Measurements from ENCODE around the gene PHC3.
"Not testable (repeated sequence)": the region's sequence is repeated elsewhere in the genome, so short reads cannot be mapped to it uniquely, and the experiment has no call there.

The PHC3 gene

DNA sequence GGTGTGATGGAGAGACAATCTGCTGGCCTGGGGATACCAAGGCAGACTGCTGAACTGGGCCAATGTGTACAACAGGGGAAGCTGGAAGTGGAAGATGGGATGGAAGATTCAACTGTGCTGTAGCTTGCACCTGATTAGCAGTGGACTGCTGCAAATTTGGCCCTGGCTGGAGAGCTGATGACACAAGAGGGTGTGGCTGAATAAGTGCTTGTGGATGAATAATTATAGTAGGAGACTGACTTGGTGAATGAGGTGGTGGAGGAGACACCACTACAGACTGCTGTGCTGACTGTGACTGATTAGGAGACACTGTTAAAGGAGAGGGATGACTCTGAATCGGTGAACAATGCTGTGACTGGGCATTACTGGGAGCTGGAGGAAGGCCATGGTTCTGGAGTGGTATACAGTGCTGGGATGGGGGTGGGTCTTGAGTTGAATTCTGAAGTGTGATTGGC is 52.5 kb downstream of the PHC3 start:
- Histone ChIP-seq H3K4me3 (IDR thresholded peaks at IDR 0.05; ENCODE audit: insufficient read depth, low read depth, low read length) (no peak overlapping the region), H3K27ac (peak overlapping the region; percentile 72), H3K9ac (no peak overlapping the region; the same call in 1 of the 2 replicates), H2AFZ (ENCODE audit: low read depth) (no peak overlapping the region), H3K4me1 (ENCODE audit: low read depth, poor library complexity, severe bottlenecking) (peaks cover 90% of the 10 kb centered on the region), H4K20me1 (ENCODE audit: insufficient read depth) (no peaks in the 10 kb centered on the region), H3K79me2 (ENCODE audit: insufficient read depth, low read depth) (peaks cover 28% of the 10 kb centered on the region), H3K27me3 (ENCODE audit: insufficient read depth, low read depth) (no peaks in the 10 kb centered on the region), H3K4me2 (peak overlapping the region; percentile 93), H3K36me3 (ENCODE audit: insufficient read depth) (no peaks in the 10 kb centered on the region)
- TF ChIP-seq, protein P1, sequence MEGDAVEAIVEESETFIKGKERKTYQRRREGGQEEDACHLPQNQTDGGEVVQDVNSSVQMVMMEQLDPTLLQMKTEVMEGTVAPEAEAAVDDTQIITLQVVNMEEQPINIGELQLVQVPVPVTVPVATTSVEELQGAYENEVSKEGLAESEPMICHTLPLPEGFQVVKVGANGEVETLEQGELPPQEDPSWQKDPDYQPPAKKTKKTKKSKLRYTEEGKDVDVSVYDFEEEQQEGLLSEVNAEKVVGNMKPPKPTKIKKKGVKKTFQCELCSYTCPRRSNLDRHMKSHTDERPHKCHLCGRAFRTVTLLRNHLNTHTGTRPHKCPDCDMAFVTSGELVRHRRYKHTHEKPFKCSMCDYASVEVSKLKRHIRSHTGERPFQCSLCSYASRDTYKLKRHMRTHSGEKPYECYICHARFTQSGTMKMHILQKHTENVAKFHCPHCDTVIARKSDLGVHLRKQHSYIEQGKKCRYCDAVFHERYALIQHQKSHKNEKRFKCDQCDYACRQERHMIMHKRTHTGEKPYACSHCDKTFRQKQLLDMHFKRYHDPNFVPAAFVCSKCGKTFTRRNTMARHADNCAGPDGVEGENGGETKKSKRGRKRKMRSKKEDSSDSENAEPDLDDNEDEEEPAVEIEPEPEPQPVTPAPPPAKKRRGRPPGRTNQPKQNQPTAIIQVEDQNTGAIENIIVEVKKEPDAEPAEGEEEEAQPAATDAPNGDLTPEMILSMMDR (conservative IDR thresholded peaks at IDR 0.05; ENCODE audit: low read depth, low read length): no peak

DNA sequence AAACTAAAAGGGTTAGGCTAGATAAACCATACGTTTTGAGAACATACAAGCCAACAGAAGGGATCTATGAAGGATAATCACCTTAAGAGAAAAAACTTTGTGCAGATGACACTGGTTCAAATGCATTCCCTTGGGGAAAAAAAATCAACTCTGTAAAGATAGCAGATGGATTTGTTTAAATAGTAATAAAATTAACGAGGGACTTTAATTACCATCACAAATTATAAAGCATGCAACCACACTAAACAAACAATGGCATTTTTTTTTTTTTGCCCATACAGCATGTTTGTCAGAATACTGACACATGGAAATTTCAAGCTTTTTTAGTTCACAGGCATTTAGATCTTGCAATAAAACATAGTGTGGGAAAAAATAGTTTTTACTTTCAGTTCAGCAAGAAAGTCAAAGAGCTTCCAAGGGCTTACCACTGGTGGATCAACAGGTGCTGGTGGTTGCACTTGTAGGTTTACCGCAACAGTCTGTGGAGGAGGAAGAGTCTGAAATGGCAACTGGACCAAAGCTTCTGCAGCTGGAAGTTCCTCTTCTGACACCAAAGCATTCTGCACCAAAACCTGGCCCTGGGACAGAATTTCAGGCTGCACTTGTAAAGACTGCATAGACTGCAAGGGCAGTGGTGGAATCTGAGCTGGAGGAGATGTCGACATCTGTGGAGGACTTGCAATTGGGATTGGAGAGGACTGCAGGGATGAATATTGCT is 53.1 kb downstream of the PHC3 start:
- peak overlapping the region; percentile 72 for H3K27ac ChIP-seq

DNA sequence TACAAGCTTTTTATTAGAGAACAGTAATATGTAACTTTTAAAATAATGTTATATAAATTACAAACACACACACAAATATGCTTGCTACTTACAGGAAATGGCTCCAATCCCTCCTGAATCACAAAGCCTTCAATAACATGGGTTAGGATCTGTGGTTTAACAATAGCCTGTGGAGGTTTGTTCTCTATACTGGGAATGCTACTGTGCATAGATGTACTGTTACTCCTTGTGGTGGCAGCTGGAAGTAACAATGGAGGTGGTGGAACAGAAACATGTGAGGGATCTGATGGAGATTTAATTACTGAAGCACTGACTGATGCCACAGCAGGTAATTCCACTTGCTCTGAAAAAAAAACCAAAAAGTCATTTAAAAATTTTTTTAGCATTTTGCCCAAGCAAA is 64.4 kb downstream of the PHC3 start:
- Histone ChIP-seq H3K79me2 (ENCODE audit: insufficient read depth, low read depth) (no peaks in the 10 kb centered on the region), H2AFZ (ENCODE audit: low read depth) (no peak overlapping the region), H3K4me2 (no peak overlapping the region), H3K36me3 (ENCODE audit: insufficient read depth) (peaks cover 5% of the 10 kb centered on the region; the same call in 1 of the 2 replicates), H3K4me1 (ENCODE audit: low read depth, poor library complexity, severe bottlenecking) (no peaks in the 10 kb centered on the region), H3K9ac (no peak overlapping the region), H3K4me3 (IDR thresholded peaks at IDR 0.05; ENCODE audit: insufficient read depth, low read depth, low read length) (no peak overlapping the region), H4K20me1 (ENCODE audit: insufficient read depth) (no peaks in the 10 kb centered on the region), H3K27me3 (ENCODE audit: insufficient read depth, low read depth) (no peaks in the 10 kb centered on the region), H3K27ac (no peak overlapping the region)
- TF ChIP-seq, protein P1 (conservative IDR thresholded peaks at IDR 0.05; ENCODE audit: low read depth, low read length): no peak

More for the DNA sequence above, 53.1 kb downstream of the PHC3 start:
- Histone ChIP-seq H3K4me2 (peak overlapping the region; percentile 93), H3K9ac (peak overlapping the region; percentile 25; the same call in 1 of the 2 replicates), H3K27me3 (ENCODE audit: insufficient read depth, low read depth) (no peaks in the 10 kb centered on the region), H4K20me1 (ENCODE audit: insufficient read depth) (no peaks in the 10 kb centered on the region), H2AFZ (ENCODE audit: low read depth) (no peak overlapping the region), H3K4me1 (ENCODE audit: low read depth, poor library complexity, severe bottlenecking) (peaks cover 85% of the 10 kb centered on the region), H3K36me3 (ENCODE audit: insufficient read depth) (no peaks in the 10 kb centered on the region), H3K4me3 (IDR thresholded peaks at IDR 0.05; ENCODE audit: insufficient read depth, low read depth, low read length) (no peak overlapping the region), H3K79me2 (ENCODE audit: insufficient read depth, low read depth) (peaks cover 28% of the 10 kb centered on the region)
- TF ChIP-seq, protein P1 (conservative IDR thresholded peaks at IDR 0.05; ENCODE audit: low read depth, low read length): no peak

DNA sequence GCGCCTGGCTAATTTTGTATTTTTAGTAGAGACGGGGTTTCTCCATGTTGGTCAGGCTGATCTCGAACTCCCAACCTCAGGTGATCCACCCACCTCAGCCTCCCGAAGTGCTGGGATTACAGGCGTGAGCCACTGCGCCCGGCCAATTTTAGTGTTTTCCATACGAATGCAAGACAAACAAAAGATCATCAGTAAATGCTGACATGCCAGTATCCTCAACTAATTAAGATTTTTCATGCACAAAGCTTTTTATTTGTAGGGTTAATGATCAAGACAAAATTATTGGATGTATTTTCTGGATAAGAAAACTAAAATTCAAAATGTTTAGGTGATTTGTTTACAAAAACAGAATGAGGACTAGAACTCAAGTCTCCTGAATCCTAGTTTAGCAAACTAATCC is 67.4 kb downstream of the PHC3 start:
- H2AFZ ChIP-seq (ENCODE audit: low read depth); H4K20me1 ChIP-seq (ENCODE audit: insufficient read depth); H3K36me3 ChIP-seq (ENCODE audit: insufficient read depth); H3K9ac ChIP-seq; H3K27me3 ChIP-seq (ENCODE audit: insufficient read depth, low read depth); H3K79me2 ChIP-seq (ENCODE audit: insufficient read depth, low read depth); H3K4me2 ChIP-seq; H3K4me3 ChIP-seq (IDR thresholded peaks at IDR 0.05; ENCODE audit: insufficient read depth, low read depth, low read length); H3K4me1 ChIP-seq (ENCODE audit: low read depth, poor library complexity, severe bottlenecking); H3K27ac ChIP-seq: not testable (repeated sequence)

DNA sequence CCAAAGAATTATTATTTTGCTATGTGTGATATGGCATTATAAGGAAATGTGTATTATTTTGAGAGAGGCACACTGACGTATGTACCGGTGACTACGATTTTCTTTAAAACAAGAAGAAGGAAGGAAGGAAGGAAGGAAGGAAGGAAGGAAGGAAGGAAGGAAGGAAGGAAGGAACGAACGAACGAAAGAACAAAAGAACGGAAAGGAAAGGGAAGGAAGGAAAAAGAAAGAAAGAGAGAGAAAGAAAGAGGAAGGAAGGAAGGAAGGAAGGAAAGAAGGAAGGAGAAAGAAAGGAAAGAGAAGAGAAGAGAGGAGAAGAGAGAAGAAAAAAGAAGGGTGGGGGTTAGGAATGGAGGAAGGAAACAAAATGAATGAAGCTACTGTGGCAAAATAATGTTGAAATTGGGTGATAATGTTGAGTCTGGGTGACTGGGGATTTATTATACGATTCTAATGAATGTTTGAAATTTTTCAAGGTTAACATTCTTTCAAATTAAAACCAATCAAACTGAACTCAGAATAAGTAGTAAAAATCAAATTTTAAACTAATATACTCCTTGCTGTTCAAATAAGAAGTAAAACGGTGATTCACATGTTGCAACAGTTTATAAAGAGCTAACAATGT is 70.3 kb downstream of the PHC3 start:
- H3K27ac ChIP-seq: no peak overlapping the region
- no peak overlapping the region for H2AFZ ChIP-seq (ENCODE audit: low read depth)
- H3K27me3 ChIP-seq (ENCODE audit: insufficient read depth, low read depth): no peaks in the 10 kb centered on the region
- 0 out of 2 replicates have a peak, but pooled peaks cover 5% of the 10 kb centered on the region for H3K36me3 ChIP-seq (ENCODE audit: insufficient read depth)
- no peaks in the 10 kb centered on the region for H3K4me1 ChIP-seq (ENCODE audit: low read depth, poor library complexity, severe bottlenecking)
- TF ChIP-seq, protein P1 (conservative IDR thresholded peaks at IDR 0.05; ENCODE audit: low read depth, low read length): no peak
- H3K79me2 ChIP-seq (ENCODE audit: insufficient read depth, low read depth): no peaks in the 10 kb centered on the region
- no peak overlapping the region for H3K4me3 ChIP-seq (IDR thresholded peaks at IDR 0.05; ENCODE audit: insufficient read depth, low read depth, low read length)
- H3K4me2 ChIP-seq: no peak overlapping the region
- no peak overlapping the region for H3K9ac ChIP-seq
- H4K20me1 ChIP-seq (ENCODE audit: insufficient read depth): no peaks in the 10 kb centered on the region

Measured in KMS-11 (cell line).